ENCODE results near the gene KMO.

KMO gene

DNA sequence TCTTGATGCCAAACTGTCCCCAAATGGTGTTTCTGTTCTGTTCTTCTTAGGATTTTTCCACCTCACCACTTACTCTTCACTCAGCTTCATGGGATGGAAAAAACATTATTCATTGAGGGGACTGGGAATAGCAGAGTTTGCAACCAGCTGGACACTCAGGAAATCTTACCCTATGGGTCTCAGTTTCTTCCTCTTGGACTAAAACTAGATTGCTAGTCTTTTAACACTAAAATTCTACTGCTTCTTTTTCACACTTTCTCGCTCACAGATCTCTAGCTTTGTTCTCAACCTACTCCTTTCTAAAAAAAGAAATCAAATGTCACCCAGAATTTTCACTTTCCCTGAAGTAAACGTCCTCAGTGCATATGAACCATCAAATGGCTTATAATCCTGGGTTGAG is 4.8 kb downstream of the KMO start:
- no peak overlapping the region for H3K4me3 ChIP-seq (ENCODE audit: low read depth, low read length)
- TF ChIP-seq, protein P1, sequence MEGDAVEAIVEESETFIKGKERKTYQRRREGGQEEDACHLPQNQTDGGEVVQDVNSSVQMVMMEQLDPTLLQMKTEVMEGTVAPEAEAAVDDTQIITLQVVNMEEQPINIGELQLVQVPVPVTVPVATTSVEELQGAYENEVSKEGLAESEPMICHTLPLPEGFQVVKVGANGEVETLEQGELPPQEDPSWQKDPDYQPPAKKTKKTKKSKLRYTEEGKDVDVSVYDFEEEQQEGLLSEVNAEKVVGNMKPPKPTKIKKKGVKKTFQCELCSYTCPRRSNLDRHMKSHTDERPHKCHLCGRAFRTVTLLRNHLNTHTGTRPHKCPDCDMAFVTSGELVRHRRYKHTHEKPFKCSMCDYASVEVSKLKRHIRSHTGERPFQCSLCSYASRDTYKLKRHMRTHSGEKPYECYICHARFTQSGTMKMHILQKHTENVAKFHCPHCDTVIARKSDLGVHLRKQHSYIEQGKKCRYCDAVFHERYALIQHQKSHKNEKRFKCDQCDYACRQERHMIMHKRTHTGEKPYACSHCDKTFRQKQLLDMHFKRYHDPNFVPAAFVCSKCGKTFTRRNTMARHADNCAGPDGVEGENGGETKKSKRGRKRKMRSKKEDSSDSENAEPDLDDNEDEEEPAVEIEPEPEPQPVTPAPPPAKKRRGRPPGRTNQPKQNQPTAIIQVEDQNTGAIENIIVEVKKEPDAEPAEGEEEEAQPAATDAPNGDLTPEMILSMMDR (IDR thresholded peaks at IDR 0.05; ENCODE audit: low read depth, low read length) = no peak

DNA sequence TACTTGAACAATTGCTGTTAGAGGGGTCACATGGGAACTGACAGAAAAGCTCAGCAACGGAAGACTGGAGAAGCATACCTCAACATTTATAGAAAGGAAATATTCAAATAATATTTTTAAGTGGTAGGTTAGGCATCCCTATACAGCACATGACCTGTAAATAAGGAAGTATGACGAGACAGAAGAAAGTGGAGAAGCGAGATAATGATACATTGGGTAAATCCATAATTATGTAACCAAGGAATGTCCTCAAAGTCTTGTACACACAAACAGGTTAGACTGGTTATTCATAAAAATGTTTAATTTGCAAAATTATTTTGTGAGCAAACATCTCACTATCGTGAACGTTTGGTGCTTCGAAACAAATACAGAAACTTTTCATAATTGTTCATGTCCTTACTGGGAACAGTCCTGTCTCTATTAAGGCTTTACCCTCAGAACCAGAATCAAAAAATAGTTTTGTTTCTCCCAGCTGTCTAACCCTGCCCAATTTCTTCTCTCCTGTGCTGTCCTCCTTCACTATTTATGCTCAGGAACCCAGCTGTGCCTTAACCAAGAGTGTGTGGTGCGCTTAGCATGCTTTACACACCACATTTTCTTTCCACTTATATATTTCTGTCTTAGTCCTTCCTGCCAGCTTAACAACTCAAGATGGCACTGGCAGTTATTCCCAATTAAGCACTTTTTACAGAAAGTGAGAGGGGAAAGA is 10.2 kb downstream of the KMO start:
- no peak overlapping the region for H3K4me3 ChIP-seq (ENCODE audit: low read depth, low read length)
- TF ChIP-seq, protein P1 (IDR thresholded peaks at IDR 0.05; ENCODE audit: low read depth, low read length) = no peak

DNA sequence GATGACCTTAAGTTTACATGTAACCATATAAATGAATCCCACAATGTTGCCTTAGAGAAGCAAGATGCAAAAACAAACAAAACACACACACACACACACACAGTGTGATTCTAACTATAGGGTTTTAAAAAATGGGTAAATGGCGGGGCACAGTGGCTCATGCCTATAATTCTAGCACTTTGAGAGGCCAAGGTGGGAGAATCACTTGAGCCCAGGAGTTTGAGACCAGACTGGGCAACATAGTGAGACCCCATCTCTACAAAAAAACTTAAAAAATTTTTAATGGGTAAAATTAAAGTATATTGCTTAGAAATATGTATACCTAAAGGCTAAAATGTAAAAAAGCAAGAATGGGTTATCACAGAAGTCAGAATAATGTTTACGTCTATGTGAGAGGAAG is 15.8 kb downstream of the KMO start:
- TF ChIP-seq, protein P1 (IDR thresholded peaks at IDR 0.05; ENCODE audit: low read depth, low read length) = no peak
- no peak overlapping the region for H3K4me3 ChIP-seq (ENCODE audit: low read depth, low read length)

GRCh38 chr1:241550318-241550717 is 18.1 kb downstream of the KMO start:
- TF ChIP-seq, protein P1 (IDR thresholded peaks at IDR 0.05; ENCODE audit: low read depth, low read length) = no peak

DNA sequence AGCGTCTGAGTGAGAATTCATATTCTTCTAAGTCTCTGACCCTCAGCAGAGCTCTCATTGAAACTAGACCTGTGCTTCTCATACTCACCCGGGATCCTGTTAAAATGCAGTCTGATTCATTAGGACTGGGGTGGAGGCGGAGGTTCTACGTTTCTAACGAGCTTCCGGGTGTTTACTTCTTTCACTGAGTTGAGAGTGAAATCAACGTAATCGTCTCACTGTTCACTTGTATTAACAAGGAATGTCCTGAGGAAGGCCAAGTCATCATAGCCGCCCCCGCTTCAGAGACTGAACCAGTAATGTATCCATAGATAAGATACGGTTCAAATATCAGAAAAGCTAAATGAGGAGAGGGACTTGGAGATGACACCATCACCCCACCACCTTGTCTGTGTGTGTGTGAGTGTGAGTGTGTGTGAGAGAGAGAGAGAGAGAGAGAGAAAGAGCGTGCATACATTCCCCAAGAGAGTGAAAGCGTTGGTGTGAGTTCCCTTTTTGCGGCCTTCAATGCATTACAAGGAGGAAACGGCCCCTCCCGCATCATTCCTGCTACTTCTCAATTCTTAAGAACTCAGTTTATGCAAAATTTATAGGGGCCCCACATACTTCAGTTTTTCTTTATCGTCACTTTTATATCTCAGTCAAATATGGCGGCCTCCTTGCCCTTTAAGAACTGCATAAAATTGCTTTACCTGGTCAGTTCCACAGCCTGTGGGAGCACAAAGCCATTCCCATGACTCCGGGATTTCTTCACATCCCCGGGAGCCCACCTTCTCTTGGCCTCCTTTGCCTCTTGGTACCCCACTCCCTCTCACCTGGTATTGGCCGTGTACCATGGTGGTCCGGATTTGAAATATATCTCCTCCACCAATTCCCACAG is 19.8 kb downstream of the KMO start:
- H3K4me3 ChIP-seq (ENCODE audit: low read depth, low read length) = no peak overlapping the region

More at GRCh38 chr1:241550318-241550717, 18.1 kb downstream of the KMO start:
- H3K4me3 ChIP-seq (ENCODE audit: low read depth, low read length) = no peak overlapping the region

DNA sequence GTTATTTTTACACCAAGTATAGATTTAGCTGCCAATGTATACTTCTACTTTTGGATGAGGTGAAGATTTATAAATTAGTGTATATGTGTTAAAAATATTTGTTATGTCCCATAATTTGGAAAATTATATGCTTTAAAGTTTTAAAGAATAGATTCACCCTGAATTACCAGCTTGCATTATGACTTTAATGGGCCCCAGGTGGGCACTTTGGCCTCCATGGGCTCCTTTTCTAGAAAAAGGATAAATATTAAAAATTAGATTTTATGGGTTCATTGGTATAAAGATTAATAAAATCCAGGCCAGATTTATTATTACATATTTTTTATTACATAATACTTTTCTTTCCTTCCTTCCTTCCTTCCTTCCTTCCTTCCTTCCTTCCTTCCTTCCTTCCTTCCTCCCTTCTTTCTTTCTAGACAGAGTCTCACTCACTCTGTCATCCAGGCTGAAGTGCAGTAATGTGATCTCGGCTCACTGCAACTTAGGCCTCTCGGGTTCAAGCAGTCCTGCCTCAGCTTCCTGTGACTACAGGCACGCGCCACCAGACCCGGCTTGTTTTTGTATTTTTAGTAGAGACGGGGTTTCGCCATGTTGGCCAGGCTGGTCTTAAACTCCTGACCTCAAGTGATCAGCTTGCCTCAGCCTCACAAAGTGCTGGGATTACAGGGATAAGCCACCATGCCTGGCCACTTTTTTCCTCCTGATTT is 21.9 kb downstream of the KMO start:
- TF ChIP-seq, protein P1 (IDR thresholded peaks at IDR 0.05; ENCODE audit: low read depth, low read length) = no peak

More for the DNA sequence above, 19.8 kb downstream of the KMO start:
- TF ChIP-seq, protein P1 (IDR thresholded peaks at IDR 0.05; ENCODE audit: low read depth, low read length) = no peak

More for the DNA sequence above, 21.9 kb downstream of the KMO start:
- H3K4me3 ChIP-seq (ENCODE audit: low read depth, low read length) = no peak overlapping the region
